ENCODE measurements around the gene COL15A1.
A peak's percentile ranks its signal among the peaks of the same experiment; 100 is the strongest.
"Not testable (repeated sequence)": the region's sequence is repeated elsewhere in the genome, so short reads cannot be mapped to it uniquely, and the experiment has no call there.

Gene COL15A1

GRCh38 chr9:99090336-99091130 lies 146.8 kb downstream of the COL15A1 start:
- no peak for DNase-seq (ENCODE audit: low read depth)
- H3K4me3 ChIP-seq (ENCODE audit: low read depth, low read length), result no peak overlapping the region

- H3K4me3 ChIP-seq (ENCODE audit: low read depth, low read length), result no peak overlapping the region
- no peak for DNase-seq (ENCODE audit: low read depth)
Observed at GRCh38 chr9:99092643-99093491, 149.2 kb downstream of the COL15A1 start.

GRCh38 chr9:99093492-99093791 lies 149.7 kb downstream of the COL15A1 start:
- no peak overlapping the region for H3K4me3 ChIP-seq (ENCODE audit: low read depth, low read length)
- no peak for DNase-seq (ENCODE audit: low read depth)

GRCh38 chr9:99095565-99095964 lies 151.9 kb downstream of the COL15A1 start:
- DNase-seq (ENCODE audit: low read depth), result no peak
- H3K4me3 ChIP-seq (ENCODE audit: low read depth, low read length), result no peak overlapping the region

GRCh38 chr9:99096409-99096808 lies 152.7 kb downstream of the COL15A1 start:
- no peak for DNase-seq (ENCODE audit: low read depth)
- no peak overlapping the region for H3K4me3 ChIP-seq (ENCODE audit: low read depth, low read length)

GRCh38 chr9:99099806-99100585 lies 156.3 kb downstream of the COL15A1 start:
- DNase-seq (ENCODE audit: low read depth); H3K4me3 ChIP-seq (ENCODE audit: low read depth, low read length): not testable (repeated sequence)

- no peak overlapping the region for H3K4me3 ChIP-seq (ENCODE audit: low read depth, low read length)
- no peak for DNase-seq (ENCODE audit: low read depth)
Observed at GRCh38 chr9:99101271-99101670, 157.6 kb downstream of the COL15A1 start.

- DNase-seq (ENCODE audit: low read depth), result no peak
- H3K4me3 ChIP-seq (ENCODE audit: low read depth, low read length), result no peak overlapping the region
Observed at GRCh38 chr9:99101812-99102211, 158.1 kb downstream of the COL15A1 start.

GRCh38 chr9:99103054-99103895 lies 159.6 kb downstream of the COL15A1 start:
- no peak for DNase-seq (ENCODE audit: low read depth)
- no peak overlapping the region for H3K4me3 ChIP-seq (ENCODE audit: low read depth, low read length)

GRCh38 chr9:99103901-99104458 lies 160.3 kb downstream of the COL15A1 start:
- DNase-seq (ENCODE audit: low read depth), result no peak

GRCh38 chr9:99104459-99105151 lies 160.9 kb downstream of the COL15A1 start, which contains the start of gene TGFBR1:
Gene TGFBR1 (plus strand): TSS chr9:99105113. CDS start chr9:99105206, 93 bp downstream.
- DNase-seq (ENCODE audit: low read depth), result peak; percentile 65
- peak within 1 kb of the TSS; percentile 71 for H3K4me3 ChIP-seq (ENCODE audit: low read depth, low read length)

More at GRCh38 chr9:99103901-99104458, 160.3 kb downstream of the COL15A1 start:
- peak overlapping the region; percentile 71 for H3K4me3 ChIP-seq (ENCODE audit: low read depth, low read length)

- DNase-seq (ENCODE audit: low read depth), result peak; percentile 37
Observed at GRCh38 chr9:99105152-99106043, 161.7 kb downstream of the COL15A1 start.

GRCh38 chr9:99106044-99106375 lies 162.3 kb downstream of the COL15A1 start:
- peak overlapping the region; percentile 71 for H3K4me3 ChIP-seq (ENCODE audit: low read depth, low read length)
- no peak for DNase-seq (ENCODE audit: low read depth)

More at GRCh38 chr9:99105152-99106043, 161.7 kb downstream of the COL15A1 start:
- H3K4me3 ChIP-seq (ENCODE audit: low read depth, low read length), result peak overlapping the region; percentile 71

GRCh38 chr9:99107421-99107820 lies 163.7 kb downstream of the COL15A1 start:
- no peak for DNase-seq (ENCODE audit: low read depth)

GRCh38 chr9:99108131-99108530 lies 164.4 kb downstream of the COL15A1 start:
- no peak for DNase-seq (ENCODE audit: low read depth)
- H3K4me3 ChIP-seq (ENCODE audit: low read depth, low read length), result no peak overlapping the region

More at GRCh38 chr9:99107421-99107820, 163.7 kb downstream of the COL15A1 start:
- no peak overlapping the region for H3K4me3 ChIP-seq (ENCODE audit: low read depth, low read length)

- no peak overlapping the region for H3K4me3 ChIP-seq (ENCODE audit: low read depth, low read length)
- DNase-seq (ENCODE audit: low read depth), result peak; percentile 64
Observed at GRCh38 chr9:99109522-99109921, 165.8 kb downstream of the COL15A1 start.

GRCh38 chr9:99112750-99113413 lies 169.2 kb downstream of the COL15A1 start:
- DNase-seq (ENCODE audit: low read depth), result no peak
- no peak overlapping the region for H3K4me3 ChIP-seq (ENCODE audit: low read depth, low read length)
